GM10847 (cell line): ENCODE measurements around the gene MAGEF1.

Source experiments
- POLR2A ChIP-seq: IDR thresholded peaks from 2 replicates; pipeline ENCODE4 v1.6.1; 2011; ENCODE audit not compliant: insufficient read length; ENCODE audit errors: extremely low read depth

Gene MAGEF1

GRCh38 chr3:184690192-184690883 is 21.5 kb downstream of the MAGEF1 start:
- TF ChIP-seq POLR2A, result no peak

- TF ChIP-seq POLR2A, result no peak
These were observed 23.0 kb downstream of the MAGEF1 start for GRCh38 chr3:184688882-184689271.

GRCh38 chr3:184688251-184688881 is 23.5 kb downstream of the MAGEF1 start:
- no peak for TF ChIP-seq POLR2A

GRCh38 chr3:184687363-184688015 is 24.4 kb downstream of the MAGEF1 start:
- no peak for TF ChIP-seq POLR2A

GRCh38 chr3:184685646-184686045 is 26.2 kb downstream of the MAGEF1 start:
- TF ChIP-seq POLR2A, result no peak

- TF ChIP-seq POLR2A, result no peak
These were observed 26.8 kb downstream of the MAGEF1 start for GRCh38 chr3:184685055-184685454.

GRCh38 chr3:184683900-184684560 is 27.8 kb downstream of the MAGEF1 start:
- no peak for TF ChIP-seq POLR2A

- TF ChIP-seq POLR2A, result no peak
These were observed 28.6 kb downstream of the MAGEF1 start for GRCh38 chr3:184683234-184683633.

GRCh38 chr3:184682671-184683070 is 29.2 kb downstream of the MAGEF1 start:
- TF ChIP-seq POLR2A, result no peak

- TF ChIP-seq POLR2A, result no peak
These were observed 31.2 kb downstream of the MAGEF1 start for GRCh38 chr3:184680385-184681345.

- no peak for TF ChIP-seq POLR2A
These were observed 32.6 kb downstream of the MAGEF1 start for GRCh38 chr3:184679056-184679816.

GRCh38 chr3:184678317-184679055 is 33.4 kb downstream of the MAGEF1 start:
- no peak for TF ChIP-seq POLR2A

- no peak for TF ChIP-seq POLR2A
These were observed 34.2 kb downstream of the MAGEF1 start for GRCh38 chr3:184677344-184678316.

GRCh38 chr3:184676927-184677326 is 34.9 kb downstream of the MAGEF1 start:
- no peak for TF ChIP-seq POLR2A
